NCI-H1694 (cell line): ENCODE data around the gene PTPN18.

ENCODE experiments used
- DNase-seq: peaks from one replicate; lab custom pipeline; 2025; lab: John Stamatoyannopoulos, UW

Gene PTPN18

DNA sequence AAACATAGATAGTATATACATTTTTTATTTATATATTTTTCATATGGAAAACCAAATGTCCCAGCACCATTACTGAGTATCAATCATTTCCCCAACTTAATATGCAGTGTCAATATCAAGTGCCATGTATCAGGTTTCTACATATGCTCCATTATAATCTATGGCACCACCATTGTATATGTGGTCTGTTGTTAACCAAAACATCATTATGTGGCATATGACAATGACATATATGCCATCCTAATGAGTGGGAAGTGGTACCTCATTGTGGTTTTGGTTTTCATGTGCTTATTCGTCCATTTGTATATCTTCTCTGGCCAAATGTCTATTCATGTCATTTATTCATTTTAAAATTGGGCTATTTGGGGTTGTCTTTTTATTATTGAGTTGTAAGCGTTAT is 9.2 kb downstream of the PTPN18 start:
- DNase-seq: no peak

DNA sequence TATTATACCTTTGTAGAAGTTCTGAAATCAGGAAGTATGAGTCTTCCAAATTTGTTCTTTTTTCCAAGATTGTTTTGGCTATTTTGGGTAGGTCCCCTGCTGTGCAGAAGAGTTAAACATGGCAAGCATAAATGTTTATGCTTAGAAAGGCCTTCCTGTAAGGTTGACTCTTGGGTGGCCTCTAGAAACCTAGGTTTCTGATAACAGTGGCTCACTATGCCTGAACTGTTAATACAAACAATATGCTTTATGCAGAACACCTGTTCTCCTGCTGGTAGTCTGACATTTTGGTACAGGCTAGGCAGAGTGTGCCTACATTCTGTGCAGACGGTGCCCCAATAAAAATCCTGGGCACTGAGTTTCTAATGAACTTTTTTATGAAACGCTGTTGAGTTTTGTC is 10.1 kb downstream of the PTPN18 start:
- no peak for DNase-seq

DNA sequence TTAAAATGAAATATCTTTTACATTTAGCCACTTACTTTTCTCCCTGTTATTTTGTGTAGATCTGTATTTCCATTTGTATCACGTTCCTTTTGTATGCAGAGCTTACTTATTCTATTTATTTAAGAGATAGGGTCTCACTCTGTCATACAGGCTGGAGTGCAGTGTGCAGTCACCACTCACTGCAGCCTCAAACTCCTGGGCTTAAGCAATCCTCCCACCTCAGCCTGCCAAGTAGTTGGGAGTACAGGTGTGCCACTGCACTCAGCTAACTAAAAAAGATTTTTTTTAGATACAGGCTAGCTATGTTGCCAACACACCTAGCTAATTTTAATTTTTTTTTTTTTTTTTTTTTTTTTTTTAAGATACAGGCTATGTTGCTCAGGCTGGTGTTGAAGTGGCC is 10.9 kb downstream of the PTPN18 start:
- DNase-seq: no peak

- no peak for DNase-seq
These were observed 12.9 kb downstream of the PTPN18 start for GRCh38 chr2:130368786-130369185.

DNA sequence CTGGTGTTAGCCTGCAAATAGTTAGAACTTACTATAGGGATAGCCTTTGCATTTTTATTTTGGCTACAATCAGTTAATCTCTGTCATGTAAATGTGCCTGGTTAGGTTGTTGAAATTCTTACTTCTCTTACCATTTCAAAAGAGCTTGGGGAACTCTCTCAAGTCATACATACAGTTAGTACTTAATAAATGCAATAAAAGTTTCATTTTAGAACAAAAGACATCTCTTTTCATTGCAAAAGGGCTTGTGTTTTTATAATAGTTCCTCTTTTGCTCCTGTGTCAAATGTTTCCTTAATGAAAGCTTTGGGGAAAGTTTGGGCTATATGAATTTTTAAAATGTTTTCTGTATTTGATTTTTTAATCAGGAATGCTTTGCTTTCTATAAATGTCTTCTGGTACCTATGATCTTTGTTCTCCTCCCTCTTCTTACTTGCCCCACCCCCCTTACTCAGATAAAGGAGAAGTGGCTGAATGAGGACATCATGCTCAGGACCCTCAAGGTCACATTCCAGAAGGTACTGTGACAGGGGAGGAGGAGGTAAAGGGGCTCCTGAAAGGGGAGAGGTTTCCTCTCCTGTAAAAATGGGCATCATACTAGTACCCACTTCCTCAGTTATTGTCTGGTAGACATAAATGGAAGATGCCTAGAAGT is 13.6 kb downstream of the PTPN18 start:
- no peak for DNase-seq

- no peak for DNase-seq
These were observed 14.1 kb downstream of the PTPN18 start for GRCh38 chr2:130369965-130370341.

GRCh38 chr2:130370490-130370889 is 14.6 kb downstream of the PTPN18 start:
- DNase-seq: no peak

GRCh38 chr2:130371723-130372054 is 15.8 kb downstream of the PTPN18 start:
- DNase-seq: no peak

- DNase-seq: peak; percentile 39
These were observed 16.4 kb downstream of the PTPN18 start for GRCh38 chr2:130372055-130372832.

DNA sequence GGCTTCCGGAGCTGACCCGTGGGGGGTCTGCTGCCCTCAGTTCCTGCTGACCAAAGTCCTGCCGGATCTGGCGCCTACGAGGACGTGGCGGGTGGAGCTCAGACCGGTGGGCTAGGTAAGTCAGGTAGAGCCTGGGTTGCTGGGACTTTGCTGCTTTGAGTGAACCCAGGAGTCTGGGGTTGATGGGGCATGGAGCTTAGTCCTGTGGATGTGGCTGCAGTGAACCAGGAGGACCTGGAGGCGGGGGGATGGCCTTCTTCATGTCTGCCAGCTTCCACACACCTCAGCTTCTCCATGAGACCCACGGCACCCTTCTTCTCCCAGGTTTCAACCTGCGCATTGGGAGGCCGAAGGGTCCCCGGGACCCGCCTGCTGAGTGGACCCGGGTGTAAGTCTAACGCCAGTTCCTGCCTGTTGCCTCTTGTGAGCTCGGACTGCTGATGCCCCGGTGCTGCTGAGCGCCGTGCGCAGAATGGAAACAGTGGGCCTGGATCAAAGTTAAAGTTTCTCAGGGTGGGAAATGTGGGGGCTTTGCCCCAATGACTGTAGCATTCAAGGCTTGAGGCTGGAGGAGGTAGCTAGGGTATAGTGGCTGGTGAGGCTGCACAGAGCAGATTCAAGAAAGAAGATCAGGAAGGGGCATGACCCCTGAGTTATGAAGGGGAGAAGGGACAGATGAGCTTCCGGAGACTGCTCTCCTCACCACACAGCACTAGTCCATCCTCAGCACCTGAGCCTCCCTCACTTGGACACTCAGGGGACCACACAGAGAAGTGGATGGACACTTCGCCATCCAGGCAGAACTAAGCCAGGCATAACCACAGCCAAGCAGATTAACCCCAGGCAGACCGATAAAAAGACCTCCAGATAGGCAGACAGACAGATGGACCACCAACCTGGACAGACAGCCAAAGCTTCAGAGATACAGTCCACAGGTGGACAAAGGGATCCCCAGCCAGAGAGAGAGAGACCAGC is 17.3 kb downstream of the PTPN18 start:
- DNase-seq: no peak

GRCh38 chr2:130373808-130374365 is 18.0 kb downstream of the PTPN18 start:
- no peak for DNase-seq

GRCh38 chr2:130374587-130375290 is 18.9 kb downstream of the PTPN18 start:
- DNase-seq: no peak

- DNase-seq: no peak
These were observed 19.7 kb downstream of the PTPN18 start for GRCh38 chr2:130375291-130376266.

DNA sequence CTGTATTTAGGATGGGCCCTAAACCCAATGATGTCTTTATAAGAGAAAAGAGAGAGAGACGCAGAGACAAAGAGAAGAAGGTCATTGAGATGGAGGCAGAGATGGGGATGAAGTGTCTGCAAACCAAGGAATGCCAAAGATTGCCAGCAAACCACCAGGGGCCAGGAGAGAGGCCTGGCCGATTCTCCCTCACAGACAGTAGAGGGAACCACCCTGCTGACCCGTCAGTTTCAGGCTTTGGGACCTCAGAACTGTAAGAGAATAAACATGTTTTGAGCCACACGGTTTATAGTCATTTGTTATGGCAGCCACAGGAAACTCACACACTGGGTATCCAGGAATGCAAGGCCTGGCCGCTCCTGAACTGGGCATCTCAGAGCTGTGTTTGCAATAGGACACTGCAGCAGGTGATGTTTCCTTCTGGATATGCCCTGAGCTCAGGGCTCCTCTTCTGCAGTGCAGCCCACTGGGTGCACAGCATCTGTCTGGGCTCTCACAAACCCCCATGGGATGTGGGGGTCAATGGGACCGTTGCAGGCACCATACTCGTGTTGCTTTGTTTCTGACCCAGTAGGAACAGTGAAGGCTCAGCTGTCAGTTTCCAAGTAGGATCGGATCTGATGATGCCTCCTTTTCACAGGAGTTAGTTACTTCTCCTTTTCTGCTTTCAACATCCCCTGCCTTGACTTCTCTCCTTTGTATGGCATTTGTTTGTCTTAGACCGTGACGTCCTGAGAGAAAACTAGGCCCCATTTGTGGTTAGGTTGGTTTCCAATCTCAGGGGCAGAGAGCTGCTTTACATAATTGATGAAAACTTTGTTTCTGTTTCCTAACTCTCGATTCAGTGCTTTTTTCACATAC is 20.8 kb downstream of the PTPN18 start:
- DNase-seq: no peak

- no peak for DNase-seq
These were observed 21.6 kb downstream of the PTPN18 start for GRCh38 chr2:130377491-130377890.

GRCh38 chr2:130378206-130378897 is 22.5 kb downstream of the PTPN18 start:
- no peak for DNase-seq

GRCh38 chr2:130378898-130379214 is 23.0 kb downstream of the PTPN18 start:
- no peak for DNase-seq

DNA sequence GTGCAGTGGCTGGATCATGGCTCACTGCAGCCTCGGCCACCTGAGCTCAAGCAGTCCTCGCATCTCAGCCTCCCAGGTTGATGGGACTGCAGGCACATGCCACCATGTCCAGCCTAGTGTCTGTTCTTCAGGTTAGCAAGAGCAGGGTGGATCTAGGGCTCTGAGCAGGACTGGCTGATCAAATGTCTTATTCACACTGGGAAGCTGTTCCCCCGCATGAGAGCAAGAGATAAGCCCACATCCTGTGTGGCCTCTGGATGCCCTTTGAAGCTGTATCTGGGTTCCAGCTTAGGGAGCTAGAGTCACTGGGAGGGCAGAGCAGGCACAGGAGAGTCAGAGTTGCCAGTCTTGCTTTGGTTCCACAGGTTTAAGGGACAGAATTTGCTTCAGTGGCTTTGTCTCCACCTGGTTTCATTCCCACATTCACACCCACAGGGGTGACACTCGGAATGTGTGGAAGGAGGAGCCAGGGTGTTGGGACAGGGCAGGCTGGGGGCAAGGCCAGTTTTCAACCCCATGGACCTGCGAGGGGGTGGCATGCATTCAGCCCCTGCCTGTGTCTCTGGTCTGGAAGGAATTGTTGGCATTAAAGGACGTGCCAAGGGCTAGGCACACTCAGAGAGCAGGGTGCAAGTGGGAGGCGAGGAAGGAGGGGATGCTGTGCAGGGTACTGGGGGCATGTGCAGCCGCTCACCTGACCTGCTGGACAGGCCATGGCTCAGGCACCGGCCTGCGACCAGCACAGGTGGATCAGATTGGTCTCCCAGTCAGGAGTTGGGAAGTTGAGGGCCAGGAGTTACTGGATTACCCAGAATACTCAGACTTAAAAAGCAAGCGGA is 24.5 kb downstream of the PTPN18 start:
- no peak for DNase-seq
